ENCODE measurements around the gene PTPN1. TPM values are rescaled to one million over a fixed set of nuclear protein-coding genes. Genes with fewer than 3 reads are reported as not detected.

The PTPN1 gene
- total and polyA plus RNA-seq, 4 donors, result 5.8 to 10.6 (median 9.7) TPM

- Histone ChIP-seq H3K27ac (ENCODE audit: low read depth in 1 of 2, low read length in 2 of 2) (no peak overlapping the region), H3K4me1 (ENCODE audit: control insufficient read depth in 4 of 4, insufficient read depth in 4 of 4, low read length in 3 of 4) (peaks cover 0 to 3% (median 0%) of the 10 kb centered on the region in 4 donors), H3K27me3 (ENCODE audit: control insufficient read depth in 4 of 4, insufficient read depth in 4 of 4, low read length in 3 of 4) (no peaks in the 10 kb centered on the region), H3K4me3 (ENCODE audit: low read depth in 1 of 3, low read length in 3 of 3) (no peak overlapping the region), H3K9me3 (ENCODE audit: control insufficient read depth in 4 of 4, low read length in 3 of 4) (no peaks in the 10 kb centered on the region), H3K36me3 (ENCODE audit: control insufficient read depth in 4 of 4, insufficient read depth in 3 of 4, low read depth in 1 of 4, low read length in 3 of 4) (peaks cover 0 to 10% (median 2%) of the 10 kb centered on the region in 4 donors), H3K9ac (ENCODE audit: low read depth in 1 of 2, low read length in 2 of 2) (no peak overlapping the region)
- TF ChIP-seq ZBTB33 (IDR thresholded peaks at IDR 0.05) (no peak), SP1 (IDR thresholded peaks at IDR 0.05) (no peak), CTCF (IDR thresholded peaks at IDR 0.05; ENCODE audit: low read depth, low read length, missing input control) (no peak), GABPA (IDR thresholded peaks at IDR 0.05 in 1 of 2, conservative IDR thresholded peaks at IDR 0.05 in 1 of 2) (no peak), FOXA1 (IDR thresholded peaks at IDR 0.05) (no peak), HNF4G (IDR thresholded peaks at IDR 0.05) (no peak), FOXA2 (IDR thresholded peaks at IDR 0.05) (no peak), JUND (IDR thresholded peaks at IDR 0.05) (no peak), YY1 (IDR thresholded peaks at IDR 0.05) (no peak), EGR1 (IDR thresholded peaks at IDR 0.05; ENCODE audit: low read depth in 2 of 2) (no peak), HNF4A (conservative IDR thresholded peaks at IDR 0.05) (no peak), REST (IDR thresholded peaks at IDR 0.05) (no peak), MAX (IDR thresholded peaks at IDR 0.05) (no peak), NR2F2 (IDR thresholded peaks at IDR 0.05) (no peak), RAD21 (IDR thresholded peaks at IDR 0.05) (no peak), RXRA (IDR thresholded peaks at IDR 0.05) (no peak), TAF1 (conservative IDR thresholded peaks at IDR 0.05) (no peak)
- TF ChIP-seq, protein P1, sequence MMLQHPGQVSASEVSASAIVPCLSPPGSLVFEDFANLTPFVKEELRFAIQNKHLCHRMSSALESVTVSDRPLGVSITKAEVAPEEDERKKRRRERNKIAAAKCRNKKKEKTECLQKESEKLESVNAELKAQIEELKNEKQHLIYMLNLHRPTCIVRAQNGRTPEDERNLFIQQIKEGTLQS (IDR thresholded peaks at IDR 0.05), result no peak
- DNase-seq (ENCODE audit: low spot score), result no peak
- 97% methylated on average over 11 of the region's 11 CpGs for WGBS
These were observed 47.5 kb downstream of the PTPN1 start for GRCh38 chr20:50557549-50558134.
